Activated CD4-positive, alpha-beta memory T cell treated with anti-CD3 and anti-CD28 coated beads for 36 hours (primary cell): ENCODE results near the gene ADARB2. TPM values are rescaled to one million over a fixed set of nuclear protein-coding genes. Genes with fewer than 3 reads are reported as not detected.

Source experiments
- CTCF ChIA-PET: fragments of 350-600 bp; sonication (Branson Sonifier 250); formaldehyde crosslinking; loops from one replicate; lab custom pipeline; 2021; ENCODE audit warnings: antibody characterized with exemption, inconsistent platforms; lab: Charles Lee
- POLR2A ChIA-PET: fragments of 350-600 bp; sonication (Branson Sonifier 250); formaldehyde crosslinking; loops from one replicate; lab custom pipeline; 2021; ENCODE audit warnings: antibody characterized with exemption; lab: Charles Lee
- DNase-seq: peaks from one replicate; pipeline ENCODE4 v3.0.0-alpha.2; 2020
- H3K27ac Mint-ChIP-seq: one replicate; pipeline ENCODE4 v1.8.0; 2021; ENCODE audit warnings: mixed read lengths
- H3K27me3 Mint-ChIP-seq: one replicate; pipeline ENCODE4 v1.8.0; 2021; ENCODE audit warnings: mixed read lengths
- H3K36me3 Mint-ChIP-seq: one replicate; pipeline ENCODE4 v1.8.0; 2021; ENCODE audit warnings: mixed read lengths
- H3K4me1 Mint-ChIP-seq: one replicate; pipeline ENCODE4 v1.8.0; 2021; ENCODE audit warnings: low read depth, mixed read lengths
- H3K4me3 Mint-ChIP-seq: one replicate; pipeline ENCODE4 v1.8.0; 2021; ENCODE audit warnings: mild to moderate bottlenecking, mixed read lengths
- H3K9me3 Mint-ChIP-seq: one replicate; pipeline ENCODE4 v1.8.0; 2021; ENCODE audit warnings: mixed read lengths
- intact Hi-C: fragments of 100-400 bp; cut with micrococcal nuclease; formaldehyde crosslinking; loops from one replicate; pipeline ENCODE4 v1.15.1; 2023
- total RNA-seq, 2 experiments: library from RNA; stranded (reverse); gene quantifications; one replicate each; pipeline ENCODE4 v1.2.3, GENCODE V29; 2021

ADARB2 gene
- total RNA-seq, 2 experiments from 2014 or later = 2.2 TPM

DNA sequence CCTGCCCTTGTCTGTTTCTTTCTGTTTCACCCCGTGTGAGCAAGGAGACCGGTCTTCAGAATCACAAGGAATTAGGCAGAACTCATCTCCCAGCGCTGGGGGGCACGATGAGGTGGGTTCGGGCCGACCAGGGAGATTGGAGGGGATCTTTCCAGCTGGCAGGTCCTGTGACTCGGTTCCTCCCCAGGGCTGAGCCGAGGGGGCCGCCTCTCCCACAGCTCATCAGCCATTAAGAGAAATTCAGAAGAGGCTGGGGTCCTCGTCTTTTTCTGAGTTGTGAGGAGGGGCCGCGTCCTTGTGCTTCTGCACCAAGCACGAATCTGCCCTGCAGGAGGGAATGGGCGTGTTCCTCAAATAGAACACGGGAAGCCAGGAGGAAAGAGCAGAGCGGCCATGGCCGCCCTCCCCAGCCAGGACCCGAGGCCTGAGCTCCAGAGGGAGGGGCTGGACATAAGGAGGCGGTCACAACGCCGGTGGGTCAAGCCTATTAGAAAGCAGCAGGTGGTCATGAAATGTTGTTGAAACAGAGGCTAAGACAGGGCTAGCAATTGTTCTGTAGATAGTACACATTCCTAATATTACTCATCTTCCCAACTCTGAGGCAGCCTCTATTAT is 125.3 kb downstream of the ADARB2 start:
- CTCF ChIA-PET = no interaction called here
- H3K4me3 Mint-ChIP-seq = no peak overlapping the region

DNA sequence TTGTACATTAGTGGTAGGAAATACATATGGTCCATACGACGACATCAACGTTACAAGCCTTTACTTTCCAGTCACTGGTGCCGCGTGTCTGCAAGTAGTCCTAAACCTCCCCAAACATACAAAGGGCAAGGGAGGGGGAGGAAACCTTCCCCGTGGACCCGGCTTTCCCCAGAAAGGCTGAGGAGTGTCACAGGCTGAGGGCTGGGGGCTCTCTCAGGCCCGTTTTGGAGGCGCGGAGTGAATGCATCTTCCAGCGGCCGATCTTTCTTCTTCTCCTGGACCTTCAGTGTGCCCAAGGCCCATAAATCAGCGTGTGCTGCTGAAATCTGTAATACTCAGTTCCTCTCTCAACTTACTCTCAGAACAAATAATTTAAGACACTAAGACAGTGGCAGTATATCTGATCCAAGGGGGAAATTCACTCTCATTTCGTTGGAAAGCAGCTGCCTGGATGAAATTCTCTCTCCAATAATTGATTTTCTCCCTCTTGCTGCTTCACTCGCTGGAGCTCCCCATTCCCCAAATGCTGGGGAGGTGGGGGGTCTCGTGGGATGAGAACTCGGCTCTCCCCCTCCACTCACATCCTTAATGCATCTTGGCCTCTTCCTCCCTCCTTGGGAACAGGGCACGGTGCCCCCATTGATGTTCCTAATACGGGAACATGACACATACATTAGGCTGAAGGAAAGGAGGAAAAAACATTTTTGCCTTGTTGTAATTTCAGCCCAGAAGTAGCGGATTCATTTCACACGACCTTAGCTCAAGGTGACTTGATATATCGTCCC is 126.1 kb downstream of the ADARB2 start:
- DNase-seq = no peak
- POLR2A ChIA-PET = no interaction called here
- intact Hi-C loops = no loop called here
- H3K27me3 Mint-ChIP-seq = peaks cover 43% of the 10 kb centered on the region
- peaks cover 3% of the 10 kb centered on the region for H3K4me1 Mint-ChIP-seq
- H3K9me3 Mint-ChIP-seq = no peaks in the 10 kb centered on the region
- CTCF ChIA-PET = no interaction called here
- H3K4me3 Mint-ChIP-seq = no peak overlapping the region
- no peak overlapping the region for H3K27ac Mint-ChIP-seq
- no peaks in the 10 kb centered on the region for H3K36me3 Mint-ChIP-seq

More for the DNA sequence above, 125.3 kb downstream of the ADARB2 start:
- Mint-ChIP-seq H3K27me3 (peaks cover 39% of the 10 kb centered on the region), H3K36me3 (no peaks in the 10 kb centered on the region), H3K4me1 (peaks cover 3% of the 10 kb centered on the region), H3K27ac (no peak overlapping the region), H3K9me3 (no peaks in the 10 kb centered on the region)
- no peak for DNase-seq
- intact Hi-C loops = no loop called here
- POLR2A ChIA-PET = no interaction called here

DNA sequence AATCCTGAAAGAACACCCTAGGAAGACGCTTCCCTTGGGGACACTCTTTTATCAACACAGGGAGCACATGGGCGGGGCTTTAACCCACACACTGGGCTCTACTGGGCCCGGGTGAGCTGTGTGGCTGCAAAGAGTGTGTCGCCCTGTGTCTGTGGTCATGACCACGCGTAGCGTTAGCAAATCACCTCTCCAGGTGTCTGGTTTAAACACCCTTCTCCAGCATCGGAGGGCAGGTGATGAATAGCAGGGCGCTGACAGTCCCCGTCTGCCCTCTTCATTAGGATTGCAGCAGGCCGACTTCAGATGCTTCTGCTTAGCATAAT is 127.7 kb downstream of the ADARB2 start:
- ChIA-PET CTCF (no interaction called here), POLR2A (interaction anchor here (0.6 kb wide), 1 partner anchor 102 kb away, joined by 5 read pairs; no protein-coding TSS in a partner anchor)
- Mint-ChIP-seq H3K27me3 (peaks cover 45% of the 10 kb centered on the region), H3K4me1 (peaks cover 3% of the 10 kb centered on the region), H3K36me3 (no peaks in the 10 kb centered on the region), H3K27ac (no peak overlapping the region), H3K9me3 (no peaks in the 10 kb centered on the region), H3K4me3 (no peak overlapping the region)
- no peak for DNase-seq
- intact Hi-C loops = no loop called here

DNA sequence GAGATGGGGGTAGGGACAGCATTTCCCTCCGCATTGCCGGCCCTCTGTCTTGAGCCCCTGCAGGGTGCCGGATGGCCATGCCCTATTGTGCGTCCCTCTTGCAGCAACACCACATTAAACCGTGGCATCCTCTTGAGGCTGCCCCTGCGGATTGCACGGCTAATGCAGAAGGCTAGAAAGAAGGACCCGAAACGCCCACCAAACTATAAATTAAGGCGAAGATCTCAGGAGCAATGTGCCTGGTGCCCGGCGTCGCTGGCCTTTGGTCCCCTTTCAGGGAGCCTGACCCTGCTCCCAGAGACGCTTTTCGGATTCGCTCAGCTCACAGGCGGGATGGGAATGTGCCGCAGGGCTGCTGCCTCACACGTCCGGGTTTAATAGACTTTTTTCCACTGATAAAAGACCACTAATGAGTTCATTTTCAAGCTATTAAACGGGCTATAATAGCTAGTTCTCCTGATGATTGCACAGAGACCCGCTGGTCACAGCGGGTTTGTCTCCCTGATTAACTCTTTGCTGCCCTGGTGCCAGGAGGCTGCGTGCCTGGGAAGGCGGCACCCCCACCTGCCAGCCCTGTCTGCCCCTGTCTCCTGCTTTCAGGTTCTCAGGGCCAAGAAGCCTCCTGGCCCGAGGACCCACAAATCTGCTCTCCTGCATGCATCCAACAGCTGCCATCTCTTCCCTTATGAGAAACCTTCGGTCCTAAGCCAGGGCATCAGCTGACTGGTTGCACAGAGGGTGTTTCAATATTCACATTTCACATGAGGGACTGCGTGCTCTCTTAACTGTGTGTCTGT is 128.3 kb downstream of the ADARB2 start:
- no peaks in the 10 kb centered on the region for H3K36me3 Mint-ChIP-seq
- peaks cover 45% of the 10 kb centered on the region for H3K27me3 Mint-ChIP-seq
- intact Hi-C loops = no loop called here
- H3K27ac Mint-ChIP-seq = no peak overlapping the region
- H3K9me3 Mint-ChIP-seq = no peaks in the 10 kb centered on the region
- ChIA-PET CTCF (no interaction called here), POLR2A (interaction anchor here (0.6 kb wide), 1 partner anchor 103 kb away, joined by 5 read pairs; no protein-coding TSS in a partner anchor)
- H3K4me1 Mint-ChIP-seq = peaks cover 3% of the 10 kb centered on the region
- no peak for DNase-seq
- H3K4me3 Mint-ChIP-seq = no peak overlapping the region

DNA sequence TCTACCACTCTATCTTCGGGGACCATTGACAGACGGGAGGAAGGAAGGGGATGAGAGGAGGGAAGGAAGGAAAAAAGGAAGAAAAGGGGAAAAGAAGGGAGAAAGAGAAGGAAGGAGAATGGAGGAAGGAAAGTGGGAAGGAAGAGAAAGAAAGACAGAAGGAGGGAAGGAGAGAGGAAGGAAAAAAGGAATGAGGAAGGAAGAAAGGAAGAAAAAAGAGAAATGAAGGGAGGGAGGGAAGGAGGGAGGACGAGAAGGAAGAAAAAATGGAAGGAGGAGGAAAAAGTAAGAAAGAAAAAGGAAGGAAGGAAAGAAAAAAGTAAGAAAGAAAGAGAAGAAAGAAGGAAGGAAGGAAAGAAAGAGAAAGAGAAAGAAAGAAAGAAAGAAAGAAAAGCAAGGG is 128.9 kb downstream of the ADARB2 start:
- H3K36me3 Mint-ChIP-seq = no peaks in the 10 kb centered on the region
- intact Hi-C loops = no loop called here
- DNase-seq = no peak
- H3K4me1 Mint-ChIP-seq = peaks cover 3% of the 10 kb centered on the region
- H3K27ac Mint-ChIP-seq = no peak overlapping the region
- H3K9me3 Mint-ChIP-seq = no peaks in the 10 kb centered on the region
- H3K4me3 Mint-ChIP-seq = no peak overlapping the region
- peaks cover 45% of the 10 kb centered on the region for H3K27me3 Mint-ChIP-seq
- ChIA-PET POLR2A (no interaction called here), CTCF (no interaction called here)

DNA sequence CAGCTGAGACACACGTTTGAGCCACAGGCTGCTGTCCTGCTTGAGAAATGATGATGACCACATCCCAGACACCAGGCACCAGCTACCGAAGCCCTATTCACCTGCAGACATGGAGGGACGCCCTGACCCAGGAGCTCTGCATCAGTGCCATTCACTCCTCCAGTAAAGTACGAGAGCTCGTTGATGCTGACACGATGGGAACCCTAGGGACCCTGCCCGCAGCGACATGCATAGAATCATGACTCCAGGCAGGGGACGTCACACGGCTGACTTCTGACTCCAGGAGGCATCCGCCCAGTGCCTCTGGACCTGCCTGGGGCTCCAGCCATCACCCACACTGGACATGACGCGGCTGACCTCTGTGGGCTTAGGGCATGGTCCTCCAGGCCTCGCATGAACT is 129.9 kb downstream of the ADARB2 start:
- ChIA-PET POLR2A (no interaction called here), CTCF (no interaction called here)
- Mint-ChIP-seq H3K36me3 (no peaks in the 10 kb centered on the region), H3K4me3 (no peak overlapping the region), H3K9me3 (no peaks in the 10 kb centered on the region), H3K27me3 (peaks cover 44% of the 10 kb centered on the region), H3K4me1 (peaks cover 3% of the 10 kb centered on the region), H3K27ac (no peak overlapping the region)
- DNase-seq = no peak
- intact Hi-C loops = no loop called here

DNA sequence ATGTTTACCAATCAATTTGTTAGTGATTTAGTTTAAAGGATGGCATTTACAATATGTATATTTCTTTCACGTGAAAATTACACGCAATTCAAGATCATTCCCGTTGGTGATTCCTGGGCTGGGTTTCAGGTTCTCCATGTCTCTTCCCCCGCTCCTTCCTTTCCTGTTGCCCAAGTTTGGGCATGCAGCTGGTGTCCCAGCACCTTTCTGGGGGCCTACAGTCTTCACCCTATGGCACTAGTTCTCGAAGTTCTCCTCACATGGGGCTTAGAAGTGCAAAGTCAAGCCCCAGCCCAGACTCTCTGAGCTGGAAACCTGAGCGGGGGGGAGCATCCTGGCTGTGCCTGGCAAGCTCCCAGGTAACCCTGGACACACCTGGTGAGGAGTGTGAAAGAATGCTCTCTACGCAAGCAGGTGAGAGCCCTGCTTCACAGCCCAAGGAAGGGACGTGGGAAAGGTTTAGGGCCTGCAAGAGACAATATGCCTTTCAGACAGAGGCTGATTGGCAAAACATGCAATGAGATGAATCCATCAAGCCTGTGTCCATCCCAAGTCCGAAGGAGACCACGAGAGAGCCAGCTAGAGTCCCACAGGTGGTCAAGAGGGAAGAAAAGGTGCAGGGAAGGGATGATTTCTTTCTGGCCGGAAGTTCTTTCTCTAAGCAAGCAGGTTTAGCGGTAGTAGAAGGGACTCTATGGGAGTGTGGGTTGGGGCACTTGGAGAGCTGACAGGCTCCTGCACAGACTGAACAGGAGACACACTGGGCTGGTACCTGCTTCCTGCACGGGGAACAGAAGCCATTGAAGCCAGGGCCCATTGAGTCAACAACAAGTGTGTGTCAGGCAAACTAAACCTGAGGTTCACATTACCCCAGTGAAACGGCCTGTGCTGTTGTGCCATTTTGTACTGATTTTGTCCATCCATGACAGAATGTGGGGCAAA is 131.1 kb downstream of the ADARB2 start:
- intact Hi-C loops = no loop called here
- ChIA-PET CTCF (no interaction called here), POLR2A (no interaction called here)
- no peak for DNase-seq
- Mint-ChIP-seq H3K9me3 (no peaks in the 10 kb centered on the region), H3K4me1 (peaks cover 3% of the 10 kb centered on the region), H3K27ac (no peak overlapping the region), H3K4me3 (no peak overlapping the region), H3K36me3 (no peaks in the 10 kb centered on the region), H3K27me3 (peaks cover 35% of the 10 kb centered on the region)

DNA sequence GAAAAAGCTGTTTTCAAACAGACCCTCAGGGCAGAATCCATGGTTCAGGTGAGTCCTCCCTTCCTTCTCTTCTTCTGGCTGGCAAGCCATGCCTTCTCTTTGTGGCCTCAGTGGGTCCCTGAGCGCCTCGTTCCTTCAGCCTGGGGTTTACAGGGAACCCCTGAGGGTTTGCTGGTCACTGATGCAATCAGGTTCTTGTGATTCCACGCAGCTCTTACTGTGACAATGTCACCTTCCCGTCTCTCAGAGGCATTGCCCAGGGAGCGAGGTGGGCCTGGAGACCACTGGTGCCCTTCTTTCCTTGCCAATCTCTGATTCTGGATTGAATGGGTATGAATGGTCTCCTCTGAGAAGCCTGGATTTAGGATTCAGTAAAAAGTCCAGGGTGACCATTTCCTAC is 132.2 kb downstream of the ADARB2 start:
- peaks cover 3% of the 10 kb centered on the region for H3K4me1 Mint-ChIP-seq
- no peaks in the 10 kb centered on the region for H3K36me3 Mint-ChIP-seq
- peaks cover 29% of the 10 kb centered on the region for H3K27me3 Mint-ChIP-seq
- no peak for DNase-seq
- POLR2A ChIA-PET = no interaction called here
- H3K9me3 Mint-ChIP-seq = no peaks in the 10 kb centered on the region
- no peak overlapping the region for H3K27ac Mint-ChIP-seq
- H3K4me3 Mint-ChIP-seq = no peak overlapping the region
- CTCF ChIA-PET = no interaction called here
- intact Hi-C loops = no loop called here

DNA sequence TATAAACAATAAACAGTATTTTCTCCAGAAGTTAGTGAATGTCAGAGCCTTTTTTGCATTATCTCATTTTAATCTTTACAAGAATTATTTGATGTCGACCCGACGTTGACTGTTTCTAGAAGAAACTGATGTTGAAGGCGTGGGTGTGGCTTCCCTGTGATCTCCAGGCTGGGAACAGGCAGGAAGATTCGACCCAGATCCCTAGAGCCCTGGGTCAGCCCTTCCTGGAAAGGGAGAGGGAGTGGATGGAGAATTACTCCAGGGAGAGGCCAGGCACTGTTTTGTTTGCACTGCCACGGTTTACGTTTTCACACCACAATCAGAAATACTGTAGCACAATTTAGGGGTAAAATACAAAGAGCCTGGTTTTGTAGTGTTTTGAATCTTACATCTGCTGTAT is 133.1 kb downstream of the ADARB2 start:
- ChIA-PET POLR2A (no interaction called here), CTCF (no interaction called here)
- Mint-ChIP-seq H3K27ac (no peak overlapping the region), H3K4me1 (peaks cover 2% of the 10 kb centered on the region), H3K36me3 (no peaks in the 10 kb centered on the region), H3K4me3 (no peak overlapping the region), H3K9me3 (no peaks in the 10 kb centered on the region), H3K27me3 (peaks cover 24% of the 10 kb centered on the region)
- intact Hi-C loops = no loop called here
- no peak for DNase-seq

DNA sequence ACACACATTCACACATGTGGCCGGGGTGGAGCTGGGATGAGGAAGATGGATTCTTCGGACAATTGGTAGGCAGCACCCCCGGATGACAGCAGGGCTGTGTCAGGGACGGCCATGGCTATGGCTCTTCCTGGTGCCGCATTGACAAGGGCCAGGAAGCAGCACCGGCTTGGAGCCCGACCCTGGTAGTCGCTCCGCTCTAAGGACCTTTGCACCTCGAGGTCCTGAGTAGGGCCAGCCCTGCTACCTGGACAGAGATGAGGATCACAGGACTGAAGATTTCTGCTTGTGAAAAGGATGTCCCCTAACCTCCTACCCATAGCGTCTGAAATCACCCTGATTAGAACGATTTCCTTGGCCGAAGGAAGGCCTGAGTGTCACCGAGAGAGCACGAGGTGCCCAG is 134.1 kb downstream of the ADARB2 start:
- CTCF ChIA-PET = no interaction called here
- DNase-seq = no peak
- Mint-ChIP-seq H3K27me3 (peaks cover 19% of the 10 kb centered on the region), H3K4me1 (no peaks in the 10 kb centered on the region), H3K4me3 (no peak overlapping the region), H3K27ac (no peak overlapping the region), H3K9me3 (no peaks in the 10 kb centered on the region), H3K36me3 (no peaks in the 10 kb centered on the region)
- POLR2A ChIA-PET = no interaction called here
- intact Hi-C loops = no loop called here

DNA sequence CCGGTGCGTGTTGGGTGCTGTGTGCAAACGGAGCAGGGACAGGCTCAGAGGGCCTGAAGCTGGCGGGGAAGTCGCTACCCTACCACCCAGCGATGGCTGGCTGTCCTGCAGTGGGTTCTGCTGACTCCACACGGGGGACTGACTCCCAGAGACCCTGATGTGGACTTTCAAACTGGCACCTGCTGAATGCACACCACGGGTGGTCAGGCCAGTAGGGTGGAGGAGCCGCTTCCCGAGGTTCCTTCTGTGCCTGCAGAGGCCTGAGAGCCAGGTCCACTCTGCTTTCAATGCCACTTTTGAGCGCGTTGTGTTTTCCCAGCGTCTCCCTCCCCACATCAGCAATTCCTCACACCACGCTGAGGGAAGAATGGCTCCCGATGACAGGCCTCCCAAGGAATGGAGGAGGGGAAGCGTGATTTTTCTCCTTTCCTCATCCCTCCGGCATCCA is 135.3 kb downstream of the ADARB2 start:
- no peak overlapping the region for H3K27ac Mint-ChIP-seq
- H3K9me3 Mint-ChIP-seq = no peaks in the 10 kb centered on the region
- no peak for DNase-seq
- ChIA-PET CTCF (no interaction called here), POLR2A (no interaction called here)
- intact Hi-C loops = no loop called here
- H3K4me1 Mint-ChIP-seq = no peaks in the 10 kb centered on the region
- H3K27me3 Mint-ChIP-seq = peaks cover 7% of the 10 kb centered on the region
- no peak overlapping the region for H3K4me3 Mint-ChIP-seq
- H3K36me3 Mint-ChIP-seq = no peaks in the 10 kb centered on the region

DNA sequence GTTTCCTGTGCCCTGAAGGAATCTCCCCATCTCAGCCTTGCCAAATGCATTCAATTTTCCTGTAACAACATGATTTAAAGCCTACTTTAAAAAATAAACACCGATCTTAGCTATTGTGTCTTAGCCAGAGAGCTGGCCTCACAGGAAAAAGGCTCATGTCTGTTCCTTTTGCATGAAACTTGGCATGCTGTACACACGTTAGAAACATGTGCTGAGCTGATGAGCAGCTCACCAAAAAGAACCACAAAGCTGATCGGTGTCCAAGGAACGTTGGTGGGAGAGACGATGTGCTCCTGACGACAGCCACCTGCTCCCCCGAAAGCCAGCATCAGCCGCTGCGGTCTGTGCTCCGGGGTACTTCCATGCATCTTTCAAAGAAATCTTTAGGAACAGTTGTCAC is 135.9 kb downstream of the ADARB2 start:
- Mint-ChIP-seq H3K27ac (no peak overlapping the region), H3K4me1 (no peaks in the 10 kb centered on the region), H3K36me3 (no peaks in the 10 kb centered on the region), H3K4me3 (no peak overlapping the region), H3K9me3 (no peaks in the 10 kb centered on the region), H3K27me3 (peaks cover 5% of the 10 kb centered on the region)
- ChIA-PET POLR2A (no interaction called here), CTCF (no interaction called here)
- intact Hi-C loops = no loop called here
- DNase-seq = no peak
